IMR-90 (cell line): ENCODE results near the gene RECK. TPM values are rescaled to one million over a fixed set of nuclear protein-coding genes. Genes with fewer than 3 reads are reported as not detected.

ENCODE experiments used
- ATAC-seq: fragments of 200-7000 bp; cut with Tn5 transposase; 2 replicates; pipeline ENCODE4 v1.9.1; 2020; ENCODE audit warnings: low read depth, mild to moderate bottlenecking, moderate library complexity
- BruUV-seq: library from RNA; stranded (reverse); fragments of 400-500 nt; replicated peaks from 2 replicates; lab custom pipeline; 2021; lab: Mats Ljungman, UMichigan
- CTCF ChIA-PET: fragments of 300-600 bp; formaldehyde crosslinking; extraction: SDS; loops from one replicate; lab custom pipeline; 2021; ENCODE audit warnings: antibody characterized with exemption; lab: Yijun Ruan, JAX
- POLR2A ChIA-PET: fragments of 300-600 bp; sonication (Branson Sonifier 250); formaldehyde crosslinking; loops from one replicate; lab custom pipeline; 2022; ENCODE audit warnings: antibody characterized with exemption; ENCODE audit not compliant: unreplicated experiment; lab: Charles Lee
- DNase-seq: peaks from one replicate; pipeline ENCODE4 v3.0.0; 2013
- H2AFZ ChIP-seq: replicated peaks from 2 replicates; pipeline ENCODE3; 2013; ENCODE audit warnings: low read length, mild to moderate bottlenecking; ENCODE audit not compliant: poor library complexity
- H2AK5ac ChIP-seq: 2 replicates; pipeline ENCODE4 v1.6.1; 2013; ENCODE audit warnings: low read depth, low read length, inconsistent platforms
- H2AK9ac ChIP-seq: replicated peaks from 2 replicates; pipeline ENCODE3; 2013; ENCODE audit warnings: mild to moderate bottlenecking, low read depth, low read length, moderate library complexity; ENCODE audit not compliant: poor library complexity
- H2BK120ac ChIP-seq: 2 replicates; pipeline ENCODE4 v1.6.1; 2013; ENCODE audit warnings: low read depth, low read length, inconsistent platforms
- H2BK15ac ChIP-seq: 3 replicates; pipeline ENCODE4 v1.6.1; 2013; ENCODE audit warnings: low read depth, low read length, inconsistent platforms
- H2BK20ac ChIP-seq: 2 replicates; pipeline ENCODE4 v1.6.1; 2013; ENCODE audit warnings: low read depth, mild to moderate bottlenecking, inconsistent platforms, low read length, moderate library complexity
- H2BK5ac ChIP-seq: 2 replicates; pipeline ENCODE4 v1.6.1; 2013; ENCODE audit warnings: mild to moderate bottlenecking, low read depth, low read length, inconsistent platforms; ENCODE audit not compliant: poor library complexity, severe bottlenecking
- H3K14ac ChIP-seq: replicated peaks from 2 replicates; pipeline ENCODE4 v1.6.1; 2013; ENCODE audit warnings: low read depth, low read length, inconsistent platforms
- H3K18ac ChIP-seq: 2 replicates; pipeline ENCODE4 v1.6.1; 2013; ENCODE audit warnings: low read depth, low read length, control low read depth
- H3K23ac ChIP-seq: 2 replicates; pipeline ENCODE4 v1.6.1; 2013; ENCODE audit warnings: low read depth, low read length, inconsistent platforms
- H3K27ac ChIP-seq: 2 replicates; pipeline ENCODE4 v1.5.1; 2013; ENCODE audit warnings: mild to moderate bottlenecking, control low read depth, low read length; ENCODE audit not compliant: insufficient read depth
- H3K27me3 ChIP-seq: 2 replicates; pipeline ENCODE4 v1.6.1; 2013; ENCODE audit warnings: low read length; ENCODE audit not compliant: control insufficient read depth, insufficient read depth
- H3K36me3 ChIP-seq: 2 replicates; pipeline ENCODE4 v1.6.1; 2013; ENCODE audit warnings: low read length, mixed read lengths; ENCODE audit not compliant: control insufficient read depth, insufficient read depth
- H3K4ac ChIP-seq: 2 replicates; pipeline ENCODE4 v1.6.1; 2013; ENCODE audit warnings: low read depth, low read length, inconsistent platforms
- H3K4me1 ChIP-seq: 2 replicates; pipeline ENCODE4 v1.6.1; 2013; ENCODE audit warnings: low read length, mixed read lengths; ENCODE audit not compliant: control insufficient read depth, insufficient read depth
- H3K4me2 ChIP-seq: 2 replicates; pipeline ENCODE4 v1.6.1; 2013; ENCODE audit warnings: low read depth, mild to moderate bottlenecking, control low read depth, low read length, moderate library complexity
- H3K4me3 ChIP-seq: 2 replicates; pipeline ENCODE4 v1.5.1; 2013; ENCODE audit warnings: low read depth, mild to moderate bottlenecking, control low read depth, low read length, moderate library complexity; ENCODE audit not compliant: insufficient read depth
- H3K56ac ChIP-seq: 2 replicates; pipeline ENCODE4 v1.6.1; 2013; ENCODE audit warnings: low read length, inconsistent platforms; ENCODE audit not compliant: insufficient read depth; ENCODE audit errors: extremely low read depth
- H3K79me1 ChIP-seq, 2 experiments: 2 replicates each; pipeline ENCODE4 v1.6.1; 2013; ENCODE audit warnings: low read length in 2 of 2, inconsistent platforms in 1 of 2, low read depth in 1 of 2
- H3K9ac ChIP-seq: 2 replicates; pipeline ENCODE4 v1.6.1; 2013; ENCODE audit warnings: low read depth, low read length, control low read depth
- H3K9me1 ChIP-seq: 2 replicates; pipeline ENCODE4 v1.6.1; 2013; ENCODE audit warnings: low read length, inconsistent platforms; ENCODE audit not compliant: insufficient read depth
- H3K9me3 ChIP-seq: 2 replicates; pipeline ENCODE4 v1.6.1; 2013; ENCODE audit warnings: low read length; ENCODE audit not compliant: control insufficient read depth, insufficient read depth
- H4K20me1 ChIP-seq: 2 replicates; pipeline ENCODE4 v1.6.1; 2013; ENCODE audit warnings: low read length, inconsistent platforms; ENCODE audit not compliant: insufficient read depth
- H4K5ac ChIP-seq: 2 replicates; pipeline ENCODE4 v1.6.1; 2013; ENCODE audit warnings: mild to moderate bottlenecking, low read depth, low read length, control low read depth
- H4K8ac ChIP-seq, 2 experiments: 2 replicates each; pipeline ENCODE4 v1.6.1; 2013; ENCODE audit warnings: low read depth in 2 of 2, low read length in 2 of 2, control low read depth in 1 of 2, inconsistent platforms in 1 of 2
- H4K91ac ChIP-seq: 2 replicates; pipeline ENCODE4 v1.6.1; 2013; ENCODE audit warnings: low read depth, low read length, inconsistent platforms; ENCODE audit not compliant: insufficient read depth
- BHLHE40 ChIP-seq: fragments of 150-350 bp; IDR thresholded peaks from 2 replicates; pipeline ENCODE4 v1.6.1; 2016; ENCODE audit warnings: mild to moderate bottlenecking, low read depth, low read length
- CEBPB ChIP-seq: IDR thresholded peaks from 2 replicates; pipeline ENCODE4 v1.6.1; 2012; ENCODE audit warnings: low read depth, low read length, improper control_type of control experiment
- CHD1 ChIP-seq: IDR thresholded peaks from 2 replicates; pipeline ENCODE4 v1.6.1; 2012; ENCODE audit warnings: low read depth, low read length, improper control_type of control experiment
- FOS ChIP-seq: fragments of 150-350 bp; IDR thresholded peaks from 2 replicates; pipeline ENCODE4 v1.6.1; 2016; ENCODE audit warnings: low read depth, low read length
- MAFK ChIP-seq: IDR thresholded peaks from 2 replicates; pipeline ENCODE4 v1.6.1; 2012; ENCODE audit warnings: low read depth, low read length, improper control_type of control experiment
- MAZ ChIP-seq: IDR thresholded peaks from 2 replicates; pipeline ENCODE4 v1.6.1; 2012; ENCODE audit warnings: low read depth, mild to moderate bottlenecking, low read length, improper control_type of control experiment, moderate library complexity, borderline replicate concordance
- MXI1 ChIP-seq: IDR thresholded peaks from 2 replicates; pipeline ENCODE4 v1.6.1; 2012; ENCODE audit warnings: low read depth, mild to moderate bottlenecking, low read length, moderate library complexity, borderline replicate concordance
- NFE2L2 ChIP-seq: fragments of 150-350 bp; IDR thresholded peaks from 2 replicates; pipeline ENCODE4 v1.6.1; 2016; ENCODE audit warnings: low read depth, mild to moderate bottlenecking, low read length
- POLR2A ChIP-seq: IDR thresholded peaks from 2 replicates; pipeline ENCODE4 v1.6.1; 2012; ENCODE audit warnings: mild to moderate bottlenecking, low read depth, low read length
- RAD21 ChIP-seq: IDR thresholded peaks from 2 replicates; pipeline ENCODE4 v1.6.1; 2012; ENCODE audit warnings: low read length, improper control_type of control experiment
- RCOR1 ChIP-seq: IDR thresholded peaks from 2 replicates; pipeline ENCODE4 v1.6.1; 2012; ENCODE audit warnings: mild to moderate bottlenecking, low read length, improper control_type of control experiment; ENCODE audit not compliant: insufficient replicate concordance
- RFX5 ChIP-seq: IDR thresholded peaks from 2 replicates; pipeline ENCODE4 v1.8.0; 2012; ENCODE audit warnings: low read depth, mild to moderate bottlenecking, low read length, moderate library complexity
- SMC3 ChIP-seq: fragments of 150-350 bp; IDR thresholded peaks from 2 replicates; pipeline ENCODE4 v1.6.1; 2016; ENCODE audit warnings: low read depth, mild to moderate bottlenecking, antibody characterized with exemption, low read length, moderate library complexity
- USF2 ChIP-seq: fragments of 150-350 bp; IDR thresholded peaks from 2 replicates; pipeline ENCODE4 v1.6.1; 2017; ENCODE audit warnings: mild to moderate bottlenecking, antibody characterized with exemption, low read length, low read depth
- WGBS, 2 experiments: methylation state at CpG; one replicate each; pipeline versions ENCODE4 v1.1.5 to v1.1.7; 2013; ENCODE audit warnings: missing lambda C conversion rate in 2 of 2; ENCODE audit not compliant: insufficient read length in 1 of 2; ENCODE audit errors: extremely low coverage in 2 of 2; 5-methylcytosine and 5-hydroxymethylcytosine counted together
- dilution Hi-C: fragments of 300-500 bp; cut with HindIII; formaldehyde crosslinking; loops from one replicate; pipeline ENCODE4 v1.14.3; 2018; ENCODE audit warnings: low sequenced_read_pairs; ENCODE audit not compliant: unreplicated experiment
- in situ Hi-C: fragments of 300-500 bp; cut with MboI; formaldehyde crosslinking; loops from 3 replicates; pipeline ENCODE4 v1.14.3; 2019; ENCODE audit warnings: low sequenced_read_pairs, inconsistent platforms, mixed read lengths
- intact Hi-C: fragments of 100-400 bp; cut with micrococcal nuclease; formaldehyde crosslinking; loops from 2 replicates; pipeline ENCODE4 v1.10.0; 2022
- polyA plus RNA-seq, 3 experiments: library from polyadenylated mRNA; depleted of rRNA; stranded (reverse); fragments of >200 nt; gene quantifications; 2 replicates each; pipeline ENCODE4 v1.2.3, GENCODE V29; 2012; ENCODE audit warnings: low replicate concordance in 1 of 3
- total RNA-seq: library from RNA; depleted of rRNA; stranded (reverse); fragments of >200 nt; gene quantifications from 2 replicates; pipeline ENCODE4 v1.2.3, GENCODE V29; 2012
- TF ChIP-seq, protein P1 (sequence below): conservative IDR thresholded peaks from 2 replicates; pipeline ENCODE4 v1.5.1; 2012; ENCODE audit warnings: mild to moderate bottlenecking, low read depth, low read length, improper control_type of control experiment
- TF ChIP-seq, protein P2 (sequence below): fragments of 150-350 bp; IDR thresholded peaks from 2 replicates; pipeline ENCODE4 v1.6.1; 2016; ENCODE audit warnings: low read depth, mild to moderate bottlenecking, low read length, moderate library complexity, borderline replicate concordance

Gene RECK
- total and polyA plus RNA-seq, 2 of the 4 experiments (the other 2 are of a cell fraction) = 23.5 to 44.0 TPM

DNA sequence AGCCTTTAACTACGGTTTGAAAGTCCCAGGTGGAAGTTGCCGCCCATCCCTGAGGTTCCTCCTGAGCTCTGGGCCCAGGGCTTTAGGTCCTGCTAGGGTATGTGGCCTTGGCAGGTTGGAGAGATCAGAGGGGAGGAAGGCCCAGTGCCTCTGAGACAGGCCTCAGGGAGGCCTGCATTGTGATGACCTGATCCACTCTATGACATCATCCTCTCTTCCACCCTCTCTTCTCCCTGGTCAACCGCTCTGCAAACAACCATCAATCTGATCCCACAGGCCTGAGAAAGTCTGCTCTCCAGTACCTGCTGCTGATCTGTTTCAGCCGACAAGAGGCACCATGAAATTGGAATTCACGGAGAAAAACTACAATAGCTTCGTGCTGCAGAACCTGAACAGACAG lies 132.5 kb downstream of the RECK start, which contains the start of gene CCIN:
CCIN (plus strand) TSS at position 223 of the 400 bp plus-strand sequence; CDS start at position 338, 115 bp downstream.
- peaks cover 15% of the 10 kb centered on the region for H3K4me1 ChIP-seq
- no peak within 1 kb of the TSS for H3K4me2 ChIP-seq
- H3K23ac ChIP-seq = no peak within 1 kb of the TSS
- dilution Hi-C loops (no loop called here), intact Hi-C loops (no loop called here), in situ Hi-C loops (no loop called here)
- no TSS peak for BruUV-seq
- CTCF ChIA-PET = interaction anchor here (1.2 kb wide), 1 partner anchor 66 kb away, joined by 3 read pairs; no protein-coding TSS in a partner anchor
- DNase-seq (no peak), ATAC-seq (no peak)
- no peak within 1 kb of the TSS for H2BK5ac ChIP-seq
- TF ChIP-seq POLR2A (no peak), CHD1 (no peak), RCOR1 (no peak), MAFK (no peak), USF2 (no peak), RAD21 (no peak), FOS (no peak), MXI1 (no peak), CEBPB (no peak), RFX5 (no peak), BHLHE40 (no peak), NFE2L2 (no peak), SMC3 (no peak), MAZ (no peak)
- TF ChIP-seq, protein P1, sequence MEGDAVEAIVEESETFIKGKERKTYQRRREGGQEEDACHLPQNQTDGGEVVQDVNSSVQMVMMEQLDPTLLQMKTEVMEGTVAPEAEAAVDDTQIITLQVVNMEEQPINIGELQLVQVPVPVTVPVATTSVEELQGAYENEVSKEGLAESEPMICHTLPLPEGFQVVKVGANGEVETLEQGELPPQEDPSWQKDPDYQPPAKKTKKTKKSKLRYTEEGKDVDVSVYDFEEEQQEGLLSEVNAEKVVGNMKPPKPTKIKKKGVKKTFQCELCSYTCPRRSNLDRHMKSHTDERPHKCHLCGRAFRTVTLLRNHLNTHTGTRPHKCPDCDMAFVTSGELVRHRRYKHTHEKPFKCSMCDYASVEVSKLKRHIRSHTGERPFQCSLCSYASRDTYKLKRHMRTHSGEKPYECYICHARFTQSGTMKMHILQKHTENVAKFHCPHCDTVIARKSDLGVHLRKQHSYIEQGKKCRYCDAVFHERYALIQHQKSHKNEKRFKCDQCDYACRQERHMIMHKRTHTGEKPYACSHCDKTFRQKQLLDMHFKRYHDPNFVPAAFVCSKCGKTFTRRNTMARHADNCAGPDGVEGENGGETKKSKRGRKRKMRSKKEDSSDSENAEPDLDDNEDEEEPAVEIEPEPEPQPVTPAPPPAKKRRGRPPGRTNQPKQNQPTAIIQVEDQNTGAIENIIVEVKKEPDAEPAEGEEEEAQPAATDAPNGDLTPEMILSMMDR = no peak
- TF ChIP-seq, protein P2, sequence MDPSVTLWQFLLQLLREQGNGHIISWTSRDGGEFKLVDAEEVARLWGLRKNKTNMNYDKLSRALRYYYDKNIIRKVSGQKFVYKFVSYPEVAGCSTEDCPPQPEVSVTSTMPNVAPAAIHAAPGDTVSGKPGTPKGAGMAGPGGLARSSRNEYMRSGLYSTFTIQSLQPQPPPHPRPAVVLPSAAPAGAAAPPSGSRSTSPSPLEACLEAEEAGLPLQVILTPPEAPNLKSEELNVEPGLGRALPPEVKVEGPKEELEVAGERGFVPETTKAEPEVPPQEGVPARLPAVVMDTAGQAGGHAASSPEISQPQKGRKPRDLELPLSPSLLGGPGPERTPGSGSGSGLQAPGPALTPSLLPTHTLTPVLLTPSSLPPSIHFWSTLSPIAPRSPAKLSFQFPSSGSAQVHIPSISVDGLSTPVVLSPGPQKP = no peak
- H3K18ac ChIP-seq = no peak within 1 kb of the TSS
- H3K4ac ChIP-seq = no peak within 1 kb of the TSS
- no peak within 1 kb of the TSS for H4K91ac ChIP-seq
- H3K9me3 ChIP-seq = no peaks in the 10 kb centered on the region
- H2BK20ac ChIP-seq = no peak within 1 kb of the TSS
- no peak within 1 kb of the TSS for H4K5ac ChIP-seq
- no peak within 1 kb of the TSS for H2BK120ac ChIP-seq
- H4K20me1 ChIP-seq = no peaks in the 10 kb centered on the region
- H3K4me3 ChIP-seq = no peak within 1 kb of the TSS
- H3K79me1 ChIP-seq = no peaks in the 10 kb centered on the region
- no peak within 1 kb of the TSS for H2AK9ac ChIP-seq
- no peak within 1 kb of the TSS for H3K9ac ChIP-seq
- POLR2A ChIA-PET = no interaction called here
- H2AK5ac ChIP-seq = no peak within 1 kb of the TSS
- H3K9me1 ChIP-seq = peaks cover 7% of the 10 kb centered on the region; the same call in 1 of the 2 replicates
- 92% methylated on average over 4 of the region's 6 CpGs; no CpG with 5 or more reads in 1 of the 2 experiments for WGBS, 2 experiments
- H2BK15ac ChIP-seq = no peak within 1 kb of the TSS
- H3K14ac ChIP-seq = no peak within 1 kb of the TSS; the same call in 1 of the 2 replicates
- H2AFZ ChIP-seq = no peak within 1 kb of the TSS
- H3K56ac ChIP-seq = no peak within 1 kb of the TSS
- no peaks in the 10 kb centered on the region; the same call in 1 of the 2 replicates for H3K27me3 ChIP-seq
- no peaks in the 10 kb centered on the region for H3K36me3 ChIP-seq
- H4K8ac ChIP-seq = no peak within 1 kb of the TSS
- no peak within 1 kb of the TSS for H3K27ac ChIP-seq
